Ovary (tissue), 3 donors: ENCODE results near the gene EGR2.

Source experiments
- CTCF ChIP-seq, 3 donors: fragments of 450-650 bp in 2 of 3; fragments of 200-600 bp in 1 of 3; IDR thresholded peaks; one replicate each; pipeline versions ENCODE4 v1.5.1 to v1.8.0; 2016 to 2022; ENCODE audit warnings: antibody characterized with exemption in 3 of 3, mild to moderate bottlenecking in 1 of 3
- EP300 ChIP-seq: sonication (generic); formaldehyde crosslinking; IDR thresholded peaks from one replicate; pipeline ENCODE4 v1.6.1; 2017; ENCODE audit warnings: antibody characterized with exemption
- POLR2A ChIP-seq: fragments of 450-650 bp; IDR thresholded peaks from one replicate; pipeline ENCODE4 v1.6.1; 2017; ENCODE audit warnings: antibody characterized with exemption, mild to moderate bottlenecking, moderate library complexity
- donor health status: DM: no; HTN: no; CAD: no.

DNA sequence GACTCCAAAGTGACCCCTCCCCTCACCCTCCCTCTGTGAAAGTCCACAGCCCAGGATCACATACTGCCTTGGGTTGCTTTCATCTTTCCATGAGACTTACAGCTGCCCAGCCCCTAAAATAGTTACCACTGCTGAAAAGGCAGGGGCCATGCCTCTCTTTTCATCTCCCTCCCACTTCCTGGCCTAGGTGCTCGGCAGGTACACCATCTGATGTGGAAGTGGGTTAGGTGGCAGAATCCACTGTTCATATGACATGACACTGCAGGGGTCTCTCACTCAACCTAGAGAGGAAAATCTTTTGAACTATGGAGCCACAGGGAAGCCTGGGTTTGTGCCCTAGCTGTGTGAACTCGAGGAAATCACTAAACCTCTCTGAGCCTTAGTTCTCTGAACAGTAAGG is 50.4 kb downstream of the EGR2 start:
- TF ChIP-seq CTCF (IDR thresholded peaks at IDR 0.05) (no peak), POLR2A (no peak), EP300 (no peak)
